VCaP (cell line): ENCODE data around the gene IAPP.

Experiments
- H3K27ac ChIP-seq: fragments of 450-650 bp; 2 replicates; pipeline ENCODE4 v1.5.1; 2017
- TF ChIP-seq, protein P1 (sequence below): fragments of 450-650 bp; conservative IDR thresholded peaks from 2 replicates; pipeline ENCODE4 v1.5.1; 2017; ENCODE audit warnings: mild to moderate bottlenecking, moderate library complexity

IAPP gene

DNA sequence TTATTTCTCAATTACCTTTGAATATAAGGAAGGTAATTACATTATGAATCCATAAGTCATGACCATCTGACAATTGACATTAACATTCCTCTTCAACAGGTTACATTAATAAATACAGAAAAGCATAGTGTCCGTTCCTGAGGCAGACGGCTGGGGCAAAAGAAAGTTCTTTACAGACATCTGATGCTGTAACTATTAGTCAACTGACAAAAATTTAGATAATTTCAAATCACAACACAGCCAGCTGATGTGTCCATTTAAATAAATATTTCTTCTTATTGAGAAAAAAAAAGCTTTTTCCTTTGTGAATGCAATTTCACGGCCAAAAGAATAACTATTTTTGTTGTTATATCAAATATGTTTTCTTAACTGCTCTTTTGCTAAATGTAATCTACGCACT lies 55.5 kb downstream of the IAPP start:
- TF ChIP-seq, protein P1, sequence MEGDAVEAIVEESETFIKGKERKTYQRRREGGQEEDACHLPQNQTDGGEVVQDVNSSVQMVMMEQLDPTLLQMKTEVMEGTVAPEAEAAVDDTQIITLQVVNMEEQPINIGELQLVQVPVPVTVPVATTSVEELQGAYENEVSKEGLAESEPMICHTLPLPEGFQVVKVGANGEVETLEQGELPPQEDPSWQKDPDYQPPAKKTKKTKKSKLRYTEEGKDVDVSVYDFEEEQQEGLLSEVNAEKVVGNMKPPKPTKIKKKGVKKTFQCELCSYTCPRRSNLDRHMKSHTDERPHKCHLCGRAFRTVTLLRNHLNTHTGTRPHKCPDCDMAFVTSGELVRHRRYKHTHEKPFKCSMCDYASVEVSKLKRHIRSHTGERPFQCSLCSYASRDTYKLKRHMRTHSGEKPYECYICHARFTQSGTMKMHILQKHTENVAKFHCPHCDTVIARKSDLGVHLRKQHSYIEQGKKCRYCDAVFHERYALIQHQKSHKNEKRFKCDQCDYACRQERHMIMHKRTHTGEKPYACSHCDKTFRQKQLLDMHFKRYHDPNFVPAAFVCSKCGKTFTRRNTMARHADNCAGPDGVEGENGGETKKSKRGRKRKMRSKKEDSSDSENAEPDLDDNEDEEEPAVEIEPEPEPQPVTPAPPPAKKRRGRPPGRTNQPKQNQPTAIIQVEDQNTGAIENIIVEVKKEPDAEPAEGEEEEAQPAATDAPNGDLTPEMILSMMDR = no peak
- no peak overlapping the region for H3K27ac ChIP-seq
